ENCODE measurements around the gene CENPF.

CENPF gene

GRCh38 chr1:214700437-214700836 is 97.4 kb downstream of the CENPF start:
- ChIA-PET CTCF (no interaction called here), POLR2A (no interaction called here)
- no peak overlapping the region for H3K27ac ChIP-seq (ENCODE audit: insufficient read depth in 1 of 2, low read depth in 1 of 2, low read length in 2 of 2, poor library complexity in 1 of 2, severe bottlenecking in 2 of 2)
- no peaks in the 10 kb centered on the region for H3K4me1 ChIP-seq (ENCODE audit: control extremely low read depth in 1 of 4, control insufficient read depth in 4 of 4, insufficient read depth in 4 of 4, low read length in 3 of 4)
- 60% methylated on average over 3 of the region's 4 CpGs for WGBS (ENCODE audit: insufficient coverage)
- H3K27me3 ChIP-seq (replicated peaks in 2 of 5; ENCODE audit: control insufficient read depth in 4 of 5, insufficient read depth in 5 of 5, low read length in 4 of 5) = no peaks in the 10 kb centered on the region
- peaks cover 0 to 3% (median 0%) of the 10 kb centered on the region in 5 experiments for H3K9me3 ChIP-seq (ENCODE audit: control extremely low read depth in 1 of 5, control insufficient read depth in 4 of 5, insufficient read depth in 2 of 5, low read depth in 1 of 5, low read length in 4 of 5)
- no peak overlapping the region for H3K4me3 ChIP-seq (ENCODE audit: control insufficient read depth in 1 of 7, extremely low read depth in 1 of 7, insufficient read depth in 4 of 7, low read depth in 2 of 7, low read length in 6 of 7)
- no peak for DNase-seq
- no peaks in the 10 kb centered on the region for H3K36me3 ChIP-seq (ENCODE audit: control insufficient read depth in 4 of 4, insufficient read depth in 4 of 4, low read length in 3 of 4)

GRCh38 chr1:214702556-214702955 is 99.6 kb downstream of the CENPF start:
- CTCF ChIA-PET = no interaction called here
- no peaks in the 10 kb centered on the region for H3K4me1 ChIP-seq (ENCODE audit: control extremely low read depth in 1 of 4, control insufficient read depth in 4 of 4, insufficient read depth in 4 of 4, low read length in 3 of 4)
- H3K27ac ChIP-seq (ENCODE audit: insufficient read depth in 1 of 2, low read depth in 1 of 2, low read length in 2 of 2, poor library complexity in 1 of 2, severe bottlenecking in 2 of 2) = no peak overlapping the region
- DNase-seq = no peak
- H3K4me3 ChIP-seq (ENCODE audit: control insufficient read depth in 1 of 7, extremely low read depth in 1 of 7, insufficient read depth in 4 of 7, low read depth in 2 of 7, low read length in 6 of 7) = no peak overlapping the region
- POLR2A ChIA-PET = no interaction called here
- no CpG with 5 or more reads among the region's 1 CpG for WGBS (ENCODE audit: insufficient coverage)
- H3K9me3 ChIP-seq (ENCODE audit: control extremely low read depth in 1 of 5, control insufficient read depth in 4 of 5, insufficient read depth in 2 of 5, low read depth in 1 of 5, low read length in 4 of 5) = peaks cover 0 to 2% (median 0%) of the 10 kb centered on the region in 5 experiments
- H3K27me3 ChIP-seq (replicated peaks in 2 of 5; ENCODE audit: control insufficient read depth in 4 of 5, insufficient read depth in 5 of 5, low read length in 4 of 5) = peaks cover 0 to under 1% (median 0%) of the 10 kb centered on the region in 5 experiments
- H3K36me3 ChIP-seq (ENCODE audit: control insufficient read depth in 4 of 4, insufficient read depth in 4 of 4, low read length in 3 of 4) = no peaks in the 10 kb centered on the region

GRCh38 chr1:214707306-214708087 is 104.5 kb downstream of the CENPF start:
- 76% methylated on average over 7 of the region's 11 CpGs for WGBS (ENCODE audit: insufficient coverage)
- no peak for DNase-seq
- peaks cover 0 to 2% (median 0%) of the 10 kb centered on the region in 5 experiments for H3K9me3 ChIP-seq (ENCODE audit: control extremely low read depth in 1 of 5, control insufficient read depth in 4 of 5, insufficient read depth in 2 of 5, low read depth in 1 of 5, low read length in 4 of 5)
- peaks cover 0 to 2% (median 0%) of the 10 kb centered on the region in 5 experiments for H3K27me3 ChIP-seq (replicated peaks in 2 of 5; ENCODE audit: control insufficient read depth in 4 of 5, insufficient read depth in 5 of 5, low read length in 4 of 5)
- H3K27ac ChIP-seq (ENCODE audit: insufficient read depth in 1 of 2, low read depth in 1 of 2, low read length in 2 of 2, poor library complexity in 1 of 2, severe bottlenecking in 2 of 2) = no peak overlapping the region
- no peak overlapping the region for H3K4me3 ChIP-seq (ENCODE audit: control insufficient read depth in 1 of 7, extremely low read depth in 1 of 7, insufficient read depth in 4 of 7, low read depth in 2 of 7, low read length in 6 of 7)
- POLR2A ChIA-PET = no interaction called here
- H3K4me1 ChIP-seq (ENCODE audit: control extremely low read depth in 1 of 4, control insufficient read depth in 4 of 4, insufficient read depth in 4 of 4, low read length in 3 of 4) = no peaks in the 10 kb centered on the region
- CTCF ChIA-PET = no interaction called here
- H3K36me3 ChIP-seq (ENCODE audit: control insufficient read depth in 4 of 4, insufficient read depth in 4 of 4, low read length in 3 of 4) = no peaks in the 10 kb centered on the region

DNA sequence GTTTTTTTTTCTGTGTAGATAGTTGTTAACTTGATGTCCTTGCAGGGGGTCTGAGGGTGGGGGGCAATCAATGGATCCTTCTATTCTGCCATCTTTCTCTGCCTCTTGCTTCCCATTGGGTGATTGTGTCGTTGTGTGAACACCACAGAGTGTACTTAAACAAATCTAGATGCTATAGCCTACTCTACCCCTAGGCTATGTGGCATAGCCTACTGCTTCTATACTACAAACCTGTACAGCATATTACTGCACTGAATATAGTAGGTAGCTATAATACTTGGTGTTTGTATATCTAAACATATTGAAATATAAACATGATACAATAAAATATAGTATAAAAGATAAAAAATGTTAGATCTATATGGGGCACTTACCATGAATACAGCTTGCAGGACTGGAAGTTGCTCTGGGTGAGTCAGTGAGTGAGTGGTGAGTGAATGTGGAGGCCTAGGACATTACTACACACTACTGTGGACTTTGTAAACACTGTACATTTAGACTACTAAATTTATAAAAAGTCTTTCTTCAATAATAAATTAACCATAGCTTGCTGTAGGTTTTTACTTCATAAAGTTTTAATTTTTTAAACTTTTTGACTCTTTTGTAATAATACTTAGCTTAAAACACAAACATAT is 105.4 kb downstream of the CENPF start:
- peaks cover 0 to 2% (median 0%) of the 10 kb centered on the region in 5 experiments for H3K9me3 ChIP-seq (ENCODE audit: control extremely low read depth in 1 of 5, control insufficient read depth in 4 of 5, insufficient read depth in 2 of 5, low read depth in 1 of 5, low read length in 4 of 5)
- DNase-seq = no peak
- no peaks in the 10 kb centered on the region for H3K4me1 ChIP-seq (ENCODE audit: control extremely low read depth in 1 of 4, control insufficient read depth in 4 of 4, insufficient read depth in 4 of 4, low read length in 3 of 4)
- H3K27ac ChIP-seq (ENCODE audit: insufficient read depth in 1 of 2, low read depth in 1 of 2, low read length in 2 of 2, poor library complexity in 1 of 2, severe bottlenecking in 2 of 2) = no peak overlapping the region
- WGBS (ENCODE audit: insufficient coverage) = 100% methylated on average over 1 of the region's 1 CpG
- H3K4me3 ChIP-seq (ENCODE audit: control insufficient read depth in 1 of 7, extremely low read depth in 1 of 7, insufficient read depth in 4 of 7, low read depth in 2 of 7, low read length in 6 of 7) = no peak overlapping the region
- peaks cover 0 to 2% (median 0%) of the 10 kb centered on the region in 5 experiments for H3K27me3 ChIP-seq (replicated peaks in 2 of 5; ENCODE audit: control insufficient read depth in 4 of 5, insufficient read depth in 5 of 5, low read length in 4 of 5)
- no peaks in the 10 kb centered on the region for H3K36me3 ChIP-seq (ENCODE audit: control insufficient read depth in 4 of 4, insufficient read depth in 4 of 4, low read length in 3 of 4)
- ChIA-PET CTCF (no interaction called here), POLR2A (no interaction called here)

DNA sequence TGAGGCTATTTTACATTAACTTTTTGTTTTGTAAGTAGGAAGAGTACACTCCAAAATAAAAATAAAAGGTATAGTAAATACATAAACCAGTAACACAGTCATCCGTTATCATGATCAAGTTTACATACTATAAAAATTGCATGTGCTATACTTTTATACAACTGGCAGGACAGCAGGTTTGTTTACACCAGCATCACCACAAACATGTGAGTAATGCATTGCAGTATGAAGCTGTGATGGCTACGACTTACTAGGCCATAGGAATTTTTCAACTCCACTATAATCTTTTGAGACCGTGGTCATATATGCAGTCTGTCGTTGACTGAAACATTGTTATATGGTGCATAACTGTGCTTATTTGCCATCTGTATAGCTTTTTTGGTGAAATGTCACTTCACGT is 106.2 kb downstream of the CENPF start:
- Histone ChIP-seq H3K36me3 (ENCODE audit: control insufficient read depth in 4 of 4, insufficient read depth in 4 of 4, low read length in 3 of 4) (no peaks in the 10 kb centered on the region), H3K27me3 (replicated peaks in 2 of 5; ENCODE audit: control insufficient read depth in 4 of 5, insufficient read depth in 5 of 5, low read length in 4 of 5) (peaks cover 0 to 2% (median 0%) of the 10 kb centered on the region in 5 experiments), H3K4me3 (ENCODE audit: control insufficient read depth in 1 of 7, extremely low read depth in 1 of 7, insufficient read depth in 4 of 7, low read depth in 2 of 7, low read length in 6 of 7) (no peak overlapping the region), H3K4me1 (ENCODE audit: control extremely low read depth in 1 of 4, control insufficient read depth in 4 of 4, insufficient read depth in 4 of 4, low read length in 3 of 4) (no peaks in the 10 kb centered on the region), H3K9me3 (ENCODE audit: control extremely low read depth in 1 of 5, control insufficient read depth in 4 of 5, insufficient read depth in 2 of 5, low read depth in 1 of 5, low read length in 4 of 5) (no peaks in the 10 kb centered on the region), H3K27ac (ENCODE audit: insufficient read depth in 1 of 2, low read depth in 1 of 2, low read length in 2 of 2, poor library complexity in 1 of 2, severe bottlenecking in 2 of 2) (no peak overlapping the region)
- CTCF ChIA-PET = no interaction called here
- POLR2A ChIA-PET = no interaction called here
- WGBS (ENCODE audit: insufficient coverage) = no CpG with 5 or more reads among the region's 5 CpGs
- DNase-seq = no peak

- H3K4me3 ChIP-seq (ENCODE audit: control insufficient read depth in 1 of 7, extremely low read depth in 1 of 7, insufficient read depth in 4 of 7, low read depth in 2 of 7, low read length in 6 of 7) = no peak overlapping the region
- 100% methylated on average over 1 of the region's 2 CpGs for WGBS (ENCODE audit: insufficient coverage)
- POLR2A ChIA-PET = no interaction called here
- no peaks in the 10 kb centered on the region for H3K9me3 ChIP-seq (ENCODE audit: control extremely low read depth in 1 of 5, control insufficient read depth in 4 of 5, insufficient read depth in 2 of 5, low read depth in 1 of 5, low read length in 4 of 5)
- no peaks in the 10 kb centered on the region for H3K4me1 ChIP-seq (ENCODE audit: control extremely low read depth in 1 of 4, control insufficient read depth in 4 of 4, insufficient read depth in 4 of 4, low read length in 3 of 4)
- H3K36me3 ChIP-seq (ENCODE audit: control insufficient read depth in 4 of 4, insufficient read depth in 4 of 4, low read length in 3 of 4) = no peaks in the 10 kb centered on the region
- no peak for DNase-seq
- CTCF ChIA-PET = no interaction called here
- H3K27ac ChIP-seq (ENCODE audit: insufficient read depth in 1 of 2, low read depth in 1 of 2, low read length in 2 of 2, poor library complexity in 1 of 2, severe bottlenecking in 2 of 2) = no peak overlapping the region
- no peaks in the 10 kb centered on the region for H3K27me3 ChIP-seq (replicated peaks in 2 of 5; ENCODE audit: control insufficient read depth in 4 of 5, insufficient read depth in 5 of 5, low read length in 4 of 5)
These were observed 109.7 kb downstream of the CENPF start for GRCh38 chr1:214712737-214713136.

Data from common myeloid progenitor, CD34-positive (primary cell).